GM12878 (cell line): ENCODE data around the gene TYW1.
"Not testable (repeated sequence)": the region's sequence is repeated elsewhere in the genome, so short reads cannot be mapped to it uniquely, and the experiment has no call there.

Experiments
- BHLHE40 ChIP-seq, 2 experiments: fragments of 450-650 bp in 1 of 2; IDR thresholded peaks; 2 replicates each; pipeline ENCODE4 v1.6.1; 2011 to 2017; ENCODE audit warnings: low read depth in 2 of 2, borderline replicate concordance in 1 of 2, improper control_type of control experiment in 1 of 2, low read length in 1 of 2, mild to moderate bottlenecking in 1 of 2
- CHD1 ChIP-seq: IDR thresholded peaks from 2 replicates; pipeline ENCODE4 v1.6.1; 2012; ENCODE audit warnings: low read depth, low read length, improper control_type of control experiment
- E2F8 ChIP-seq: fragments of 450-650 bp; IDR thresholded peaks from 2 replicates; pipeline ENCODE4 v1.6.1; 2018; ENCODE audit warnings: mild to moderate bottlenecking, low read depth, moderate library complexity; ENCODE audit not compliant: partially characterized antibody
- GATAD2B ChIP-seq: fragments of 450-650 bp; conservative IDR thresholded peaks from 2 replicates; pipeline ENCODE4 v1.6.1; 2017; ENCODE audit warnings: low read depth, mild to moderate bottlenecking, moderate library complexity
- MYC ChIP-seq: IDR thresholded peaks from 2 replicates; pipeline ENCODE4 v1.6.1; 2011; ENCODE audit warnings: mild to moderate bottlenecking, low read length, moderate library complexity, inconsistent platforms; ENCODE audit not compliant: insufficient read depth, insufficient replicate concordance, insufficient read length, severe bottlenecking
- POLR2A ChIP-seq: IDR thresholded peaks from 2 replicates; pipeline ENCODE4 v1.6.1; 2011; ENCODE audit warnings: low read depth, mild to moderate bottlenecking, low read length
- REST ChIP-seq: IDR thresholded peaks from 2 replicates; pipeline ENCODE4 v1.6.1; 2012; ENCODE audit warnings: mild to moderate bottlenecking, low read depth, low read length
- YY1 ChIP-seq: IDR thresholded peaks from 2 replicates; pipeline ENCODE4 v1.6.1; 2011; ENCODE audit warnings: low read depth, mild to moderate bottlenecking, low read length

GRCh38 chr7:67099406-67099805, 102.8 kb downstream of the TYW1 start:
- TF ChIP-seq MYC; E2F8; BHLHE40 (IDR thresholded peaks at IDR 0.05; ENCODE audit: borderline replicate concordance in 1 of 2, low read depth in 2 of 2, low read length in 1 of 2); REST; POLR2A; GATAD2B; CHD1; YY1: not testable (repeated sequence)
